Endothelial cell of umbilical vein (primary cell): ENCODE measurements around the gene MAP2K5. TPM values are rescaled to one million over a fixed set of nuclear protein-coding genes. Genes with fewer than 3 reads are reported as not detected.
A peak's percentile ranks its signal among the peaks of the same experiment; 100 is the strongest.

Experiments
- BruUV-seq: library from RNA; stranded (reverse); fragments of 400-500 nt; replicated peaks from 2 replicates; lab custom pipeline; 2021; lab: Mats Ljungman, UMichigan
- CTCF ChIA-PET: fragments of 300-600, 350-600 bp; sonication (Branson Sonifier 250); formaldehyde crosslinking; loops from one replicate; lab custom pipeline; 2021; ENCODE audit warnings: antibody characterized with exemption, inconsistent platforms; lab: Charles Lee
- POLR2A ChIA-PET: fragments of 300-600, 350-600 bp; sonication (Branson Sonifier 250); formaldehyde crosslinking; loops from one replicate; lab custom pipeline; 2021; ENCODE audit warnings: antibody characterized with exemption, inconsistent platforms; lab: Charles Lee
- DNase-seq: peaks from one replicate; pipeline ENCODE4 v3.0.0-alpha.2; 2011; ENCODE audit warnings: low read depth, low spot score
- FAIRE-seq: peaks from 2 replicates; lab custom pipeline; 2011; peaks lifted over from hg19 to GRCh38; lab: Jason Lieb, UNC
- H2AFZ ChIP-seq: 2 replicates; pipeline ENCODE4 v1.6.0; 2012; ENCODE audit warnings: low read depth, low read length, control low read depth, inconsistent platforms
- H3K27ac ChIP-seq: 2 replicates; pipeline ENCODE4 v1.5.1; 2011; ENCODE audit warnings: low read depth, mild to moderate bottlenecking, control low read depth, low read length, moderate library complexity; ENCODE audit not compliant: insufficient read depth
- H3K27me3 ChIP-seq, 2 experiments: 2 replicates each; pipeline versions ENCODE4 v1.6.0 to v1.6.1; 2011; ENCODE audit warnings: low read length in 2 of 2, mixed read lengths in 1 of 2; ENCODE audit not compliant: control insufficient read depth in 2 of 2, insufficient read depth in 2 of 2
- H3K36me3 ChIP-seq, 2 experiments: 2 replicates in 1 of 2; 3 replicates in 1 of 2; pipeline ENCODE4 v1.5.1; 2011; ENCODE audit warnings: low read length in 2 of 2, mild to moderate bottlenecking in 1 of 2, moderate library complexity in 1 of 2; ENCODE audit not compliant: control insufficient read depth in 2 of 2, insufficient read depth in 2 of 2; ENCODE audit errors: extremely low read depth in 1 of 2
- H3K4me1 ChIP-seq: 3 replicates; pipeline ENCODE4 v1.5.1; 2011; ENCODE audit warnings: mild to moderate bottlenecking, low read length; ENCODE audit not compliant: control insufficient read depth, insufficient read depth; ENCODE audit errors: extremely low read depth
- H3K4me2 ChIP-seq: 2 replicates; pipeline ENCODE4 v1.6.1; 2011; ENCODE audit warnings: low read length, control low read depth, mixed read lengths; ENCODE audit not compliant: insufficient read depth
- H3K4me3 ChIP-seq, 3 experiments: fragments of 200-600 bp in 1 of 3; sonication (generic), shearing (Covaris generic) in 1 of 3; replicated peaks in 1 of 3; 2 replicates each; pipeline ENCODE4 v1.5.1; 2011 to 2016; ENCODE audit warnings: control low read depth in 3 of 3, low read length in 3 of 3, mild to moderate bottlenecking in 2 of 3, inconsistent platforms in 1 of 3, low read depth in 1 of 3, moderate library complexity in 1 of 3; ENCODE audit not compliant: insufficient read depth in 1 of 3
- H3K79me2 ChIP-seq: 2 replicates; pipeline ENCODE4 v1.6.0; 2012; ENCODE audit warnings: low read length, inconsistent platforms; ENCODE audit not compliant: control insufficient read depth, insufficient read depth
- H3K9ac ChIP-seq: replicated peaks from 2 replicates; pipeline ENCODE3; 2011; ENCODE audit warnings: low read length, control low read depth; ENCODE audit not compliant: insufficient read depth; ENCODE audit errors: extremely low read depth
- H3K9me1 ChIP-seq: replicated peaks from 3 replicates; pipeline ENCODE4 v1.6.0; 2011; ENCODE audit warnings: mild to moderate bottlenecking, low read length; ENCODE audit not compliant: control insufficient read depth, insufficient read depth; ENCODE audit errors: extremely low read depth
- H3K9me3 ChIP-seq: replicated peaks from 2 replicates; pipeline ENCODE4 v1.5.1; 2012; ENCODE audit warnings: low read length, inconsistent platforms; ENCODE audit not compliant: control insufficient read depth, insufficient read depth
- H4K20me1 ChIP-seq: replicated peaks from 2 replicates; pipeline ENCODE3; 2011; ENCODE audit warnings: mild to moderate bottlenecking, low read length; ENCODE audit not compliant: control insufficient read depth, insufficient read depth; ENCODE audit errors: extremely low read depth
- CTCF ChIP-seq, 2 donors: IDR thresholded peaks; 1 replicate in 1 of 2; 2 replicates in 1 of 2; pipeline ENCODE4 v1.5.1; 2011; ENCODE audit warnings: low read length in 2 of 2, mild to moderate bottlenecking in 2 of 2, moderate library complexity in 2 of 2, control low read depth in 1 of 2, inconsistent platforms in 1 of 2, low read depth in 1 of 2; ENCODE audit not compliant: insufficient read depth in 1 of 2; ENCODE audit errors: extremely low read depth in 1 of 2
- EZH2 ChIP-seq: IDR thresholded peaks from 2 replicates; pipeline ENCODE4 v1.6.1; 2012; ENCODE audit warnings: borderline replicate concordance, low read depth, mild to moderate bottlenecking, moderate library complexity, low read length, inconsistent platforms; ENCODE audit not compliant: severe bottlenecking
- GATA2 ChIP-seq: IDR thresholded peaks from 2 replicates; pipeline ENCODE4 v1.7.0; 2011; ENCODE audit warnings: low read depth, mild to moderate bottlenecking, moderate library complexity, mixed read lengths, low read length; ENCODE audit not compliant: insufficient read length, insufficient read depth
- JUN ChIP-seq: IDR thresholded peaks from 2 replicates; pipeline ENCODE4 v1.6.1; 2011; ENCODE audit warnings: borderline replicate concordance, low read depth; ENCODE audit not compliant: insufficient read length, insufficient read depth
- MYC ChIP-seq: IDR thresholded peaks from one replicate; pipeline ENCODE4 v1.6.1; 2011; ENCODE audit warnings: mild to moderate bottlenecking, low read depth, low read length
- POLR2A ChIP-seq: IDR thresholded peaks from 2 replicates; pipeline ENCODE4 v1.6.1; 2012; ENCODE audit warnings: low read depth, mild to moderate bottlenecking, control low read depth, low read length
- POLR2AphosphoS5 ChIP-seq: IDR thresholded peaks from 2 replicates; pipeline ENCODE4 v1.6.1; 2012; ENCODE audit warnings: low read depth, mild to moderate bottlenecking, control low read depth, low read length, moderate library complexity; ENCODE audit not compliant: insufficient read depth
- dilution Hi-C: fragments of 300-500 bp; cut with MboI; formaldehyde crosslinking; loops from one replicate; pipeline ENCODE4 v1.15.0; 2019; ENCODE audit warnings: low sequenced_read_pairs; ENCODE audit not compliant: extremely low pct_ligation_motif_present
- intact Hi-C: fragments of 100-400 bp; cut with micrococcal nuclease; formaldehyde crosslinking; loops from one replicate; pipeline ENCODE4 v1.10.0; 2022
- polyA plus RNA-seq, 4 experiments: library from polyadenylated mRNA; depleted of rRNA in 3 of 4; stranded (reverse) in 3 of 4; unstranded in 1 of 4; fragments of >200 nt; gene quantifications; 2 replicates each; pipeline versions ENCODE4 v1.2.1 to v1.2.3, GENCODE V29; 2011 to 2012; ENCODE audit warnings: missing spikeins in 1 of 4
- total RNA-seq: library from RNA; stranded (reverse); gene quantifications from 2 replicates; pipeline ENCODE4 v1.2.3, GENCODE V29; 2021

Gene MAP2K5
- total and polyA plus RNA-seq, 2 donors (not counting 3 experiments of a cell fraction or from before 2014, with no cell fraction given) = 4.9 to 24.7 TPM

DNA sequence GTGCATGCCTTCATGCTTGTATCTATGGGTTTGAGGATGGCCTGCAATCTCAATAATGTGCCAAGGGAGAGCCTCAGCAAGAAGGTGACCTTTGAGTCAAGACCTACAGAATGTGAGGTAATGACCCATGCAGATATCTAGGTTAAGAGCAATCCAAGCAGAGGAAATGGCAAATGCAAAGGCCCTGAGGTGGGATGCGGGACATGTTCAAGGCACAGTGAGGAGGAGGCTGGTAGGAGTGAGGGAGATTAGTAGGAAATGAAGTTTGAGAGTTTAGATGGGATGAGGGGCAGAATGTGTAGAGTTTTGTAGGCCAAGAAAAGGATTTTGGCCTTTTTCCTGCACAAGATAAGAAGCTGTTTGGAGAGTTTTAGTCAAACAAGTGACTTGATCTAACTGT, 4.7 kb upstream of the MAP2K5 start:
- Histone ChIP-seq H3K9ac (no peak overlapping the region), H3K27me3 (no peaks in the 10 kb centered on the region), H3K36me3 (no peaks in the 10 kb centered on the region), H3K9me1 (no peaks in the 10 kb centered on the region), H3K4me1 (no peaks in the 10 kb centered on the region), H3K27ac (no peak overlapping the region), H3K4me2 (no peak overlapping the region), H4K20me1 (no peaks in the 10 kb centered on the region), H2AFZ (no peak overlapping the region), H3K9me3 (no peaks in the 10 kb centered on the region), H3K4me3 (no peak overlapping the region), H3K79me2 (no peaks in the 10 kb centered on the region)
- dilution Hi-C loops = no loop called here
- DNase-seq (no peak), FAIRE-seq (no peak)
- intact Hi-C loops = loop anchor here (10.0 kb wide), 1 partner anchor 517 kb away; the partner anchor contains the start of gene PIAS1
- TF ChIP-seq POLR2A (no peak), POLR2AphosphoS5 (no peak), EZH2 (no peak), GATA2 (no peak), MYC (no peak)
- CTCF ChIA-PET = interaction anchor here (1.4 kb wide), 1 partner anchor 9 kb away, joined by 3 read pairs; no protein-coding TSS in a partner anchor
- BruUV-seq = no TSS peak
- POLR2A ChIA-PET = interaction anchor here (0.5 kb wide), 1 partner anchor 13 kb away, joined by 4 read pairs; no protein-coding TSS in a partner anchor

DNA sequence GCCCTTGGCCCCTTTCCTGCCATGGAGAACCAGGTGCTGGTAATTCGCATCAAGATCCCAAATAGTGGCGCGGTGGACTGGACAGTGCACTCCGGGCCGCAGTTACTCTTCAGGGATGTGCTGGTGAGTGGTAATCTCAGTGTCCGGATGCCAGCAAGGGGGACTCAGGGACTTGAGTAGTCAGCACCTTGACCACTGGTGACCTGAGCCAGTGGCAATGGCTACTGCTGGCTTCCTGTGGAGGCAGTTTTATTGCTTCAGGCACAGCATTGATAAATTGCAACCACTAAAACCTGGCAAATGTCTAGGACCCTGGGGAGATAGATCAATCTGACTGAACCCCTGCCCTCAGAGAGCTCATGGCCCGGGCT, 830 bp downstream of the MAP2K5 start:
- CTCF ChIA-PET = no interaction called here
- H3K79me2 ChIP-seq = no peaks in the 10 kb centered on the region
- no peaks in the 10 kb centered on the region for H3K9me1 ChIP-seq
- H3K4me1 ChIP-seq = peaks cover 8% of the 10 kb centered on the region
- H3K27me3 ChIP-seq = no peaks in the 10 kb centered on the region
- dilution Hi-C loops = no loop called here
- TF ChIP-seq CTCF (IDR thresholded peaks at IDR 0.05; ENCODE audit: extremely low read depth in 1 of 2, insufficient read depth in 1 of 2, low read depth in 1 of 2, low read length in 2 of 2) (no peak), JUN (no peak), POLR2A (no peak), EZH2 (no peak), POLR2AphosphoS5 (no peak)
- no peaks in the 10 kb centered on the region for H4K20me1 ChIP-seq
- DNase-seq (peak; percentile 25), FAIRE-seq (peak; percentile 21)
- H3K9me3 ChIP-seq = no peaks in the 10 kb centered on the region
- H3K36me3 ChIP-seq = no peaks in the 10 kb centered on the region
- POLR2A ChIA-PET = no interaction called here
- no TSS peak for BruUV-seq
- intact Hi-C loops = loop anchor here (2.0 to 10.0 kb wide), 2 partner anchors 89 to 291 kb away; no protein-coding TSS in a partner anchor
- no peak overlapping the region for H3K27ac ChIP-seq
- peak overlapping the region; percentile 97 for H2AFZ ChIP-seq
- peak overlapping the region; percentile 67 to 99 (median 96) for H3K4me3 ChIP-seq
- peak overlapping the region; percentile 90 for H3K9ac ChIP-seq
- peak overlapping the region; percentile 78 for H3K4me2 ChIP-seq
